B cell (primary cell): Measurements from ENCODE around the gene ANKRD23.

Experiments
- CTCF ChIP-seq: fragments of 200-600 bp; IDR thresholded peaks from one replicate; pipeline ENCODE4 v1.8.0; 2022; ENCODE audit warnings: antibody characterized with exemption, mild to moderate bottlenecking
- EZH2 ChIP-seq: IDR thresholded peaks from 2 replicates; pipeline ENCODE4 v1.6.1; 2012; ENCODE audit warnings: borderline replicate concordance, low read depth, mild to moderate bottlenecking, moderate library complexity, low read length; ENCODE audit not compliant: insufficient read depth, poor library complexity, severe bottlenecking

- TF ChIP-seq CTCF, result no peak
- no peak for TF ChIP-seq EZH2
These were observed 6.2 kb downstream of the ANKRD23 start for GRCh38 chr2:96837575-96837974.
